GM21526 (cell line): Measurements from ENCODE around the gene CTBP2.
"Not testable (repeated sequence)": the region's sequence is repeated elsewhere in the genome, so short reads cannot be mapped to it uniquely, and the experiment has no call there.

Experiments used
- ATAC-seq: cut with Tn5 transposase; IDR thresholded peaks from one replicate; pipeline ENCODE4 v1.9.1; 2021; ENCODE audit warnings: moderate library complexity; ENCODE audit not compliant: unreplicated experiment, low FRiP score

Gene CTBP2

DNA sequence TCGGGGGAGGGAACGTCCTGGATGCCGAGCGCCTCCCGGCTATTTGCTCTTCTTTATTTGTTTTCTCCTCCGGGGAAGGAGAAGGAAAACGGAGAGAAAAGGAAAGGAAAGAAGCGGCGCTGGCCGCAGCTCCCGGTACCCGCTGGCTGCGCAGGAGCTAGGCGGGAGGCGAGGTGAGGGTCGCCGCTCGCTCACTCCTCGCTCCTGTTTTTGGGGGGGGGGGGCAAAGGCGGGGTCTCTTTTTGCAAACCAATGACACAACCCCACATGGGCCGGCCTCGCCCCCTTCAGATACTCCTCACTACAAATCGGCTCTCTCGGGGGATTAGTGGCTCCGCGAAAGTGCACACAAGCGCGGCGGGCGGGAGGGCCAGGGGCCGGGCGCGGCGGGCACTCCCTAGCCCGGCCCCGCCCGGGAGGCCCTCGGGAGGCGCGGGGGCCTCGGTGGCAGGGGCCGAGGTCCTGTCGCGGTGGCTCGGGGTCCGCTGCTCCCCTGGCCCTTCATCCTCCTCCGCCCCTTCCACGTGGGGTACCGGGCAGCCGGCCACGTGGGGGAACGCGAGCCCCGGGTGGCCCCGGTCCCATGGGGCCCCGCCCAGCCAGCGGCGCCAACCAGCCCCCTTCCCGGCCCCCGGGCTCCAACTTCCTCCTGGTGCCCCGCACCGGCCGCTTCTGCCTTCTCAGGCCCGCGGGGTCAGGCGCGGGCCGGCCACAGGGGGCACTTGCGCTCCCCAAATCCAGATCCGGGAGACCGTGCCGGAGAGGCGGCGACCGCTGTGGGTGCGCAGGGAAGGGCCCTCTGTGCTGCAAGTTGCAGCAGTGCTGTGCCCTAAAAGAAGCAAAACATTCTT lies 718 bp upstream of the CTBP2 start:
- ATAC-seq, result no peak

DNA sequence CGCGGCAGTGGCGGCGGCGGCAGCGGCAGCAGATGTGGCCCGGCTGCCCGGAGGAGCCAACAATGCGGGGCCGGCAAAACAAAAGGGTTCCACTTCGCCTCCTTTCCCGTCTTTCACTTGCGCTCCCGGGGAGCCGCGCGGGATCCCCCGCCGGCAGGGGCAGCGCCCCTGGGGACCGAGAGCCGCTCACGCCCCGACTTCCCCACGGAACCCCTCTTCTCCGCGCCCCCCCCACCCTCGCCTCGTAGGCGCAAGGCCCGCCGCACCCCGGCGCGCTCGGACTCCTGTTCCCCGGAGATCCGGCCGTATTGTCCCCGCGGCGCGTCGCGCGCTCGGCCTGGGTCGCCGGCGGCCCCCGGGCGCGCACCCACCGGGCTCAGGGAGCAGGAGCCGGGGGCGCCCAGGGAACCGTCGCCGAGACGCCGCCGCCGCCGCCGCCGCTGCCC lies 854 bp downstream of the CTBP2 start:
- ATAC-seq, result no peak

DNA sequence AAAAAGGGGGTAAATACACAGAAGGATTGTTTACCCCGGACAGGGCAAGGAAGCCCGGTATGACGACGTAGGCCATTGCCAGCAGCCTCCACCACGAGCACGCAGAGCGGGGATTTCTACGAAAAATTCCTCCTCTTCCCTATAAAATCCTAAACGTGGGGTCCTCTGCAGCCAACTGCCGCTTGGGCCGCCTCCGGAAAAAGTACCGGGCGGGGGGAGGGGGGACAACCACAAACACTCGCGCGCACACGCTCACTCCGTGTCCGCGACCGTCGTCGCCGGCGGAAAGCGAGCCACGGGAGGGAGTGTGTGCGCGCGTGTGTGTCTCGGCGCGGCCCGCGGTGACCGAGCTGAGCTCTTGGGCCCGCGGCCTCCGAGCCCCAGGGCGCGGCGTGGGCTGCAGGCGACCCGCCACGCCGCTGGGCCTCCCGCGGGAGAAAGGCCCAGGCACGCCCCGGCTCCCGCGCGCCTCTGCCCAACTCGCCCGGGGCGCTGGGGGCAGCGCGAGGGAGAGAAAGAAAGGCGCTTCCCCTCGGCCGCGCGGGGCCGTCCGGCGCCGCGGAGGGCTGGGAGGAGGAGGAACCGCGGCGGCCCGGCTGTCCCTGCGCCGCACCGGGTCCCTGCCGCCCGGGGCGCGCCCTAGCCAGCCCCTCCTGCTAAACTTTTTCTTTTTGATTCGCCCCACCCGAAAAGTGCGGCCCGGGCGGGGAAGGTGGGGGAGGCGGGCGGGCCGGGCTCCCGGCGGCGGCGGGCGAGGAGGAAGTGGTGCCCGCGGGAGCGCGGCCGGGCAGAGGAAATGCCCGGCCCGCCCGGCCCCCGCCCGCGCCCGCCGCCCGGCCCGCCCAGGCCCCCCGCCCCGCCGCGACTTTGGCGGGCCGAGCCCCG lies 1.5 kb downstream of the CTBP2 start:
- ATAC-seq, result no peak

DNA sequence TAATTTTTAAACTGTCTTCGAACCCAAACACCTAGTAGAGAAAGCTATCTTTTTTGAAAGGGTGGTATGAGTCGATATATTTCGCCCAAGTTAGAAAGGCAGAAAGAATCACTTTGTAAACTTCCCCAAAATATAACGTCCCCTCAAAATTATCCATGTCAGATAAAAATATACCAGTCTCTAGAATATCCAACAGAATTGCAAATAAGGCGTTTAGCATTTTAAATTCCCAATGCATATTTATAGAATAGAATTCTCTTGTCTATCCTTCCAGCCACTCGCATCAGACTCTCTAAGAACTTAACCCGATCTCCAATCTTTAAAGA lies 2.1 kb downstream of the CTBP2 start:
- no peak for ATAC-seq

DNA sequence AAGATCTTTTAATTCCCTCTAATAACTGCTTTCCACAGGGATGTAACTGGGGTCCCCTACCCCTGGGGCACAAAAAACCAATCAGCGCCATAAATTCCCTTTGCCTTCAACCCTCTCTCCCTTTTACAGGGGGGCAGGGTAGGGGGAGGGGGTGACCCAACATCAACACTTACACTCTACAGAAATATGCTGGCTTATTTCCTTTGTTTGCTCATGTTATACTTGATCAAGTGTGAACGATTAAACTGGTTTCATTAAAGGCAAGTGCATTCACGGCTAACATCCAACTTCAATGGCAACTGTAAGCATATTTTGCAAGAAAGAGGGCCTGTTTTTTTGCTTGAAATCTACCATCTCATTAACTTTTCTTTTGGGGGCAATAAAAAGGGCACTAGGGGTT lies 2.9 kb downstream of the CTBP2 start:
- no peak for ATAC-seq

DNA sequence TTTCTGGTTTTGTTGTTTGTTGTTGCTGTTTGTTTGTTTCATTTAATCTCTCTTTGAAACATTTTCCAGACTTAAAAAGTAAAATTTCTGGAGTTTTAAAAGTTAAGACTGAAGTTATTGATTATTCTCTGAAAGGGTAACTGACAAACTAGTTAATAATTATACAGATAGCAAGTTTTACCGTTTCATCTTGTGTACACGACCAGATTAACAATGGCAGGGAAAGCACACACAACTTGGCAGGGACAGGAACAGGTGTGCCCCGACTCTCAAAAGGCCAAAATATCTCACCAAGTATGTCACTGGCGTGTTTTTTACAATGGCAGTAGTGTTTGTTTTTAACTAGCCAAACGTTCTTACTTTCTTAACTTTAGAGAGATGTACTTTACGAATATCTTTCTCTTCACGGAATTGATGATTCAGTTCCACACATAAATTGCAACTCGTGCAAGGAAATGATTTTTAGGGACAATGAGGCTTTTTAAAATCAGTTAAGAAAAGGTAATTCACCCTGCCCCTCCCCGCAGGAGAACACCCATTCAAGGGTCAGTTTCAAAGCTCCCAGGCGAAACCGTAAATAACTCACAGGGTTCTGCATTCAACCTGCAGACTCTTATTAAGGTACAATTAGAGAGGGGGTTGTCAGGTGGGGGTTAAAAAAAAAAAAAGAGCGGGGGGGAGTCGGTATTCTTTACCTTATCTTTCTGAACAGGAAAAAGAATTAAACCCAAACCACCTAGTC lies 3.5 kb downstream of the CTBP2 start:
- ATAC-seq, result no peak

DNA sequence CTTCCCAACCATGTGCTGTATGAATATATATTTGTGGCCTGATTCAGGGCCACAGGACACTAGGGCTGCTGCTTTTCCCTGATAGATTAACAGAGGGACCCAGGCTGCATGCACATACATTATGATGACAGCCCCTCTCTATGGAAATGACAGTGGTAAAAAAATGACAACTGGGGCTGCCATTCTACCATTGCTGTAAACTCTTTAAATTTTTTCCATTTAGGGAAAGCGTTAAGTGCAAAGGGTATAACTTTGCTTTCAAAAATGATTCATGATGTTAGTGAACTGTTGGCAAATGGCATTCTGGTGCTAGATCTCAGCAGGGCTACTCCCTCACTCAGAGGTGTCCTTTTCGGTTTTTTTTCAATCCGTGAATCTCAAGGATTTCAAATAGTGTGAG lies 4.2 kb downstream of the CTBP2 start:
- no peak for ATAC-seq

DNA sequence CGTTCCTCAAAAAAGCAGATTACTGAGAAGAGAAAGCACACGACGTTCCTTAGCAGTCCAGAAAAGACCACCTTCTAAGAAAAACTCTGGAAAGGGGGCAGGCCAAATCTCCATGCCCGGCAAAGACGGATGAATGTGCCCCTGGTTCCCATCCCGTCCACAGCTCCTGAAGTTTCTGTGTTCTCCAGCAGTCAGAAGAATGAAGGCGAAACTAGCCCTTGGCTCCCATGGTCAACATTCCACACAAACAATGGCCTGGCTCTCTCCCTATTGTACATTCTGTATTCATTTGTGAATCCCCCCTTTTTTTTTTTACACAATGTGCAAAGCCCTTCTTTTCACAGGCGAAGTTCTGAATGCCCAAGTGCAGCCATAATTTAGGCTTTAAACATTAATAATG lies 5.3 kb downstream of the CTBP2 start:
- ATAC-seq, result no peak

DNA sequence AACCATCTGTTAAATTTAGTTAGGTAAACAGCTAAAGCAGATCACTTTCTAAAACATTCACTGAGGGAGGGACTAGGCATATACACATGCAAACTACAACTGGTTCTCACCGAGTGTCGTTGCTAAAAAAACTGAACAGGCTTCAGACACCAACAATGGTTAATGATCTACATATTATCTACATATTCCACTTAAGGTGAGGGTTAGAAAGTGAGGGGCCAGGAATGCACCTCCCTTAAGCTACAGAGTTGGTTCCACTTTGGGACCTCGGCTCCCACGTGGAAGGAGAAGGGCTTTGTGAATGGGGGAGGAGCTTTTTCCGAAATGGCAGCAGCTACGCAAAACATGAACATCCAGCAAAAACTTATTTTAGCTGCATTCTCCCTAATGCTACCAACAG lies 5.8 kb downstream of the CTBP2 start:
- ATAC-seq, result no peak

DNA sequence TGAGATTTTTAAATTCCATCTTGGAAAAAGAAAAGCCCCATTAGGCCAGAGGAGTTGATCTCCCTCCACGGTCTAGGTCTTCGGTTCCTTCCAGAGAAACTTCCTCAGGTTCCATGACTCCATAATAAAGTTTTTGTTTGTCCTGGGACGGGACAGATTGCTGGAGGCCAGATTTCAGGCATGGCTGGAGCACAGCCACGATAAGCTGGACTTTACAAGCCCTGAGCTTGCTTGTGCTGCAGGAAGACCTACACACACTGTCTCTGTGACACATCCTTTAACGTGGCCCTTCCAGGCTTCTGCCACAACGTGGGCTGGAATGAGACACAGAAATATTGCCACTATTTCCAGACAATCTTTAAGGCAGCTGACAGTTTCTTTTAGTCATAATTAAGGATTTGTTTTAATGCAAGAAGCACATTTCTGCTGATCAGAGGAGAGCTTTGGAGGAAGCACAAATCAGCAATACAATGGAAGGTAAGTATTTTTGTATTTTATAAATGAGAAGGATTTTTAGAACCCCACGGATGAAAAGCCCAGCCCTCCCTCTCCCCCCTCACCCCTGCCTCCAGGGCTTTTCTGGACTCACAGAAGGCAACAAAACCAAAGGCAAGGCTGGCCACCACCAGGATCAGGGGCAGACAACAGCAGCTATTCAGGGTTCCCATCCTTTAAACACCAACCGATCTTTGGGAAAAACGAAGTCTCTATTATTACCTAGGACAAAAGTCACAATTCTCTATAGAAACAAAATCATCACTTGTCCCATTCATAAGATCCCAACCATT lies 6.5 kb downstream of the CTBP2 start:
- ATAC-seq, result no peak

DNA sequence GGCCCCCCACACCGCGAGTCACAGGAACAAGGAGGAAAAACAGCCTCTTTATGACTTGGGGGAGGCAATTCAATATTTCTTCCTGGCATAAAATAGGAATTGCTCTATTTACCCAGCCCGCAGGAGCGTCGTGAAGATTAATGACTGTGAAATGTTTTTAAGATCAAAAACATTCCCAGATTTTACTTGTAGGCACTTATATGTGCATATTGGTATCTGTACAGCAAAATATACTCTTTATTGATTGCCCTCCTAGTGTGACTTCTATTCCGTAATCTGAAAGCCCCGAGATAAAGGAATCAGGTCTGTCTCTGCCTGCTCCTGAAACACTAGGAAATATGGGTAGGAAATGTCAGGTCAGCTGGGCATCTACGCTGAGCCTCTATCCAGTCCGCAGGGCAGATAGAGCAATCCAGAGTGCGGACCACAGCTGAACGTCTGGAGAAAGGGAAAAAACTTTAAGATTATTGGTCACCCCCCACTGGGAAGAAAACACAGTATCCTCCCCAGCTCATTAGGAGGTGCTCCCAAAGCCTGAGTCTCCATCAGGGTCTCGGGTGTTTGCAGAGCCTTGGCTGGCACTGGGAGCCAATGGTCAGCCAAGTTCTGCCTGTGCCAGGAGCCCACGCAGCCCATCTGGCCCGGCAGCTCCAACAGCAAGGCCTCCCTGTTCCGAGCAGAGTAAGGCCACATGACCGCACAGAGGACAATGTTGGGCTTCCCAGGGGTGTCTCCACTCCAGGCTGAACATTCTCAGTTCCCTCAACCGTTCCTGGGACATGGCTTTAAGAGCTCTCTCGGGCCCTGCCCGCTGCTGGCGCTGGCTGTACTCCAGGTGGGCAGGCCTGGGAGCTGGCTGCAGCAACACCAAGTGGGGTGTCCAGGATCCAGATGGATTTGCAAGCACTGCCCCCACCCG lies 7.7 kb downstream of the CTBP2 start:
- ATAC-seq, result no peak

DNA sequence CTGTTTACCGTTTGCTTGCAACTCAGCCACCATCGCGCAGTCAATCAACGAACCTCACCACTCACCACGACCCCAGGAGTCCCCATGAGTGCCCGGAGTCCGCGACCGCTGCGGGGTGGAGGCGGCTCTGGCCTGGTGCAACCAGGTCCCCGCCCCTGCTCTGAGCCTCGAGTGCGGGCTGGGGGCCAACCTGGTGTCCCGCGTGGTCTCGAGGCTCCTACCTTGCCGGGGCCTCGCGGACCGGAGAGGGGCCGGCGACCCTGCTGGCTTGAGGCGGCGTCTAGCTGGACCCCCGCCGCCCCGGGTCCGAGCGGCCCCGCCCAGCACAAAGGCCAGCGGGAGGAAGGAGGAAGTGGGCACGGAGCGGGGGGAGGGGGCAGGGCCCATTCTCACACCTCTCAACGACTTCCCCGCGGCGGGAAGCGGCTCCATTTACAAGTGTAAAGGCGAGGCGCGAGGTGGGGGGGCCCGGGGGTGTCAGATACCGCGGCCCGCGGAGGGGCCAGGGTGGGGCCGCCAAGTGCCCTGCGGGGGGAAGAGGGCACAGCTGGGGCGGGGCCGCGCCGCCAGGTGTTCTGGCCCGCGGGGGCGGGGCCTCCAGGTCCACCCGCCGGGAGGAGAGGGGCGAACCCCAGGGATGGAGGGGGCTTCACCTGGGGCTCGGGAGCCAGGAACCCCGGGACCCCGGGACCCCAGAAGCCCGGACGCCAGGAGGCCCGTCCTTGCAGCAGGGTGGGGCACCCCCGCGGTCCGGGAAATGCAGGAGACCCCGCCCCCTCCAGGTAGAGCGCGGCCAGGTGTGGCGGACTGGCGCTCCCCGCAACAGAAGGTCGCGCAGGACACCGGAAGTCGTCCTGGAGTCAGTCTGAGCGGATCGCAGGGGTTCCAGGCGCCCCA lies 8.6 kb downstream of the CTBP2 start:
- no peak for ATAC-seq

DNA sequence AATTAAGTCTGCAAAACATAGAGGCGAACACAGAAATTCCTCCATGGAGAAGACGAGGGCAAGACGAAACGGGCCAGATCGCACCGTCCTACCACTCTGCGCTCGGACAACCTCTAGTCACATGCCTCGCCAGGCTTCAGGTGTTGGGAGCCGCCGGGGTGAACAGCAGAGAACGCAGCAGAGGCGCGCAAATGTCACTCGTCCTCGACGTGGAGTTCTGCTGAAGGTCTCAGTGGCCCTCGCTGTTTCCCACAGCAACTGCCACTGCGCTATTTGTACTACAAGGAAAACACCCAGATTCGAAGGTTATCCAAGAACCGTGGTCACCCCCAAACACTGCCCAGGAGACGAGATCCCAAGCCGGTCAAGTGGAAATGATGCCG lies 9.2 kb downstream of the CTBP2 start:
- no peak for ATAC-seq

DNA sequence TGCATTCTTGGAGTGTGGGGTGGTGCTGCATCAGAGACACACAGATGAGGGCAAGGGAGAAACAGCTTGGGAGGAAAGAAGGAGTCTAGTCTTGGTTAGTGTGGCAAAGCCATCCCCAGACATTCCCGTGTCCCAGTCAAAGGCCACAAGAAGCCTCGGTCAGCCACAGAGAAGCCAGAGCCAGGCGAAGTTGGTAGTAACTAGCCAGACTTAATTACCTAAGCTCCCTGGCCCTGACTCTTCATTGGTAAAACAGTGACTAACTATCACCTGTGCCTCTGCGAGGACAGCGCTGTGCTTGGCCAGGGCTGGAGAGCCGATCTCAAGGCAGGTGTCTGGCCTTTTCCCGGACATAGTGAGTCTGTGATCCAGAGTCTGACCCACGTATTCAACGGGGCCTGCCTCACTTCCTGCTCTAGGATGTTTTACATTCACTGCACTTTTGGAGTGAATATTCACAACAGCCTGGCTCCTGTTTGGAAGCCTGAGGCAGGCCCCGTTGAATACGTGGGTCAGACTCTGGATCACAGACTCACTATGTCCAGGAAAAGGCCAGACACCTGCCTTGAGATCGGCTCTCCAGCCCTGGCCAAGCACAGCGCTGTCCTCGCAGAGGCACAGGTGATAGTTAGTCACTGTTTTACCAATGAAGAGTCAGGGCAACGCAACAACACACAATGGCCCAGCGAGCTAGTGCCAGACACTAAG lies 9.8 kb downstream of the CTBP2 start:
- ATAC-seq, result not testable (repeated sequence)

DNA sequence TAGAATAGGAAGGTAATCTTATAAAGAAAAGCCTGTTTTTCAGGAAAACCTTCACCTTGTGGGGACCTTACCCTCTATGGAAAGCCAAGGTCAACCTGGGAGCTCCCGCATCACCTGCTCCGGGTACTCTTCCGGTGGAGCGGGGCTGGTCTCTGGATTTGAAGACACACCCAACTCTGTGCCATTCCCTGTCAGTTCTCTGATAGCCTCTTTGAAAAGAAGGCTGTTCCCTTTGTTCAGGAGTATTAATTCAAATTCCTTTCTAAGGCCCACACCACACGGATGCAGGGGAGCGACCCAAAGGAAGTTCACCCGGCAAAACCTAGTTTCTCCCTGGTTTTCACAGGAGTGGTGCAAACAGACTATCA lies 10.7 kb downstream of the CTBP2 start:
- ATAC-seq, result no peak

DNA sequence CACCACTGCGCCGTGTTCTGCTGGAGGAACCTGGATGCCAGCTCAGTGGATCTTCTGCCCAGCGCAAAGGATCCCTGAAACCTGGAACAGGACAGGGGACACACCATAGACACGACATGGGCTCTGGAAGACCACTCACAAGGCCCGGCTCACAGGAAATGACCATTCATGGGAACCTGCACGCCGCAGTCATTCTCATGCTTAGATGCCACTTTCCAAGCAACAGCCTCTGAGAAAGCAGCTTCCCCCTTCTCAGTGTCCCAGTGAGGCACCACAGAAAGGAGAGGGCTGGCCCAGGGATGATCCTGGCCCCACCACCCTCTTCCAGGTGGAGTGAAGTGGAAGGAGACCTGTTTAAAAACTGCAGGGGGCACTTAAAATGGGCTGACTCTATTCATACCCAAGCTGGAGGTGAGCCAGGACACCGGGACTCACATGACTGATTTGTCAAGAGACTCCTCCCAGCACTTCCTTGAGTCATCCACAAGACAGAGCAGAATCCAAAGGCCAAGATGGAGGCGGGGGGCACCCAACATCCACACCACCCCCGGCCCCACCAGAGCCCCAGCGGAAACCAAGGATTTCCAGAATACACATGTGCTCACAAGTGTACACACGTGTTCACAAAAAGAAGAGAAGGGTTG lies 11.2 kb downstream of the CTBP2 start:
- ATAC-seq, result no peak

DNA sequence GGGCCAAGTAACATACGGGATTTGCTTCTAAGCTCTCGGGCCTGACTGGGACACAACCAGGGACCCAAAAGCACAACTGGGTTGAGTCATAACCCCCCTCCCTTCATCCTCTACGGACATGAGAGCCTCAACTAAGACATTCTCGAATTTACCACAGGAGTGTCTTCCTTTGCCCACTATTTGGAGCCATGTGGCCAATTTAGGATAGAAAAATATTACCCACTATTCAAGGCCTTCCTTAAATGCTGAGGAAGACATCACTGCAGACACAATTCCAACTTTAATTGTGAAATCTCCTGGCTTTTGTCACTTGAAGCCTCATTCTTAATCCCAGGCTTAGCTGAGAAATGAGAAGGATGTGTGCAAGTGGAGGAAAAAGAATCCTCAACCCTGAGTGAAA lies 11.8 kb downstream of the CTBP2 start:
- no peak for ATAC-seq
